Right lobe of liver (tissue), 6 donors: Measurements from ENCODE around the gene STAP2. TPM values are rescaled to one million over a fixed set of nuclear protein-coding genes. Genes with fewer than 3 reads are reported as not detected.

Experiments
- ATAC-seq, 4 donors: fragments of 200-7000 bp; cut with Tn5 transposase; one replicate each; pipeline ENCODE4 v1.9.1; 2020; ENCODE audit warnings: mild to moderate bottlenecking in 4 of 4, moderate library complexity in 4 of 4
- DNase-seq, 3 donors: peaks; one replicate each; pipeline ENCODE4 v3.0.0-alpha.2; 2020
- H3K27ac ChIP-seq, 3 donors: fragments of 200-600 bp; one replicate each; pipeline ENCODE4 v1.8.0; 2022
- H3K27me3 ChIP-seq, 2 donors: fragments of 200-600 bp; one replicate each; pipeline ENCODE4 v1.8.0; 2022
- H3K36me3 ChIP-seq, 4 donors: fragments of 200-600 bp; sonication (generic) in 1 of 4; one replicate each; pipeline versions ENCODE4 v1.5.1 to v1.8.0; 2017 to 2022; ENCODE audit warnings: control low read depth in 1 of 4
- H3K4me1 ChIP-seq, 4 donors: fragments of 200-600 bp; sonication (generic) in 1 of 4; one replicate each; pipeline versions ENCODE4 v1.5.1 to v1.8.0; 2017 to 2022; ENCODE audit warnings: control low read depth in 1 of 4
- H3K4me3 ChIP-seq, 3 donors: fragments of 200-600 bp; one replicate each; pipeline ENCODE4 v1.8.0; 2022
- H3K9me3 ChIP-seq, 4 donors: fragments of 200-600 bp; sonication (generic) in 1 of 4; one replicate each; pipeline versions ENCODE4 v1.5.1 to v1.8.0; 2017 to 2022; ENCODE audit warnings: control low read depth in 1 of 4
- POLR2A ChIP-seq: fragments of 450-650 bp; IDR thresholded peaks from one replicate; pipeline ENCODE4 v1.6.1; 2017; ENCODE audit warnings: antibody characterized with exemption, mild to moderate bottlenecking
- WGBS: methylation state at CpG from one replicate; pipeline ENCODE4 v1.1.6; 2018; ENCODE audit warnings: low coverage, low lambda C conversion rate; ENCODE audit not compliant: insufficient coverage; ENCODE audit errors: missing lambda C conversion rate; 5-methylcytosine and 5-hydroxymethylcytosine counted together
- intact Hi-C, 2 donors: fragments of 100-400 bp; cut with DNase I; formaldehyde crosslinking; loops; one replicate each; pipeline versions ENCODE4 v1.11.2 to v1.14.1; 2022
- total RNA-seq, 6 experiments: library from RNA; depleted of rRNA in 2 of 6; stranded (reverse); fragments of >200 nt in 2 of 6; fragmentation: NEBNext Ultra II Directional in 3 of 6; extraction: Animal tissue kit (Norgen Biotek cat#: 25700) in 3 of 6; gene quantifications; one replicate each; pipeline versions ENCODE4 v1.1.0 to v1.2.4, GENCODE V29; 2016 to 2023
- TF ChIP-seq, protein P1 (sequence below), 4 donors: fragments of 200-600 bp in 3 of 4; fragments of 450-650 bp in 1 of 4; IDR thresholded peaks; one replicate each; pipeline versions ENCODE4 v1.5.1 to v1.8.0; 2016 to 2022; ENCODE audit warnings: antibody characterized with exemption in 4 of 4, mild to moderate bottlenecking in 2 of 4
- donor health status: DM: no; HTN: yes; CAD: no.
- donor health status: DM: no; HTN: no; CAD: no.
- donor health status: DM: no; HTN: no; CAD: no.
- donor health status: DM: no; HTN: yes; CAD: no.
- donor health status: DM: no; HTN: yes; CAD: no.

STAP2 gene
- total RNA-seq, 6 experiments from 2014 or later = 21.4 to 51.5 (median 43.0) TPM

DNA sequence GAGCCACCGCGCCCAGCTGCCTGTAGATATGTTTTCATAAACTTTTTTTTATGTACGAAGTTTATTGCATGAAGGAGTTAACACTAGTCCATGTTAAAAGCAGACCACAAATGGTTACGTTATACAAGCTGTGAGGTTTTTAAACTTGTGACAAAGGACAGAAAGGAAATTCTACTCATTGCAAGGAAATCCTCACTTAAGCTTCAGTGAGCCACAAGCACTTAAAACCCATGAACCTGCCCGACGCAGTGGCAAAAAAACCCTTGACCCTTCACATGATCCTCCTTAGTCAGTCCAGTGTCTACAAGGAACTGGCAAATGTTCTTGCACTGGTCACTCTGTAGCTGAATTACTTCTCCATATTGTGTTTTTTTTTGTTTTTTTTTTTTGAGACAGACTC lies 8.9 kb upstream of the STAP2 start:
- DNase-seq = no peak
- 68% methylated on average over 6 of the region's 6 CpGs for WGBS
- no peak for TF ChIP-seq POLR2A
- TF ChIP-seq, protein P1, sequence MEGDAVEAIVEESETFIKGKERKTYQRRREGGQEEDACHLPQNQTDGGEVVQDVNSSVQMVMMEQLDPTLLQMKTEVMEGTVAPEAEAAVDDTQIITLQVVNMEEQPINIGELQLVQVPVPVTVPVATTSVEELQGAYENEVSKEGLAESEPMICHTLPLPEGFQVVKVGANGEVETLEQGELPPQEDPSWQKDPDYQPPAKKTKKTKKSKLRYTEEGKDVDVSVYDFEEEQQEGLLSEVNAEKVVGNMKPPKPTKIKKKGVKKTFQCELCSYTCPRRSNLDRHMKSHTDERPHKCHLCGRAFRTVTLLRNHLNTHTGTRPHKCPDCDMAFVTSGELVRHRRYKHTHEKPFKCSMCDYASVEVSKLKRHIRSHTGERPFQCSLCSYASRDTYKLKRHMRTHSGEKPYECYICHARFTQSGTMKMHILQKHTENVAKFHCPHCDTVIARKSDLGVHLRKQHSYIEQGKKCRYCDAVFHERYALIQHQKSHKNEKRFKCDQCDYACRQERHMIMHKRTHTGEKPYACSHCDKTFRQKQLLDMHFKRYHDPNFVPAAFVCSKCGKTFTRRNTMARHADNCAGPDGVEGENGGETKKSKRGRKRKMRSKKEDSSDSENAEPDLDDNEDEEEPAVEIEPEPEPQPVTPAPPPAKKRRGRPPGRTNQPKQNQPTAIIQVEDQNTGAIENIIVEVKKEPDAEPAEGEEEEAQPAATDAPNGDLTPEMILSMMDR (IDR thresholded peaks at IDR 0.05) = no peak
- no peak overlapping the region for H3K4me3 ChIP-seq
- ATAC-seq = no peak
- no peaks in the 10 kb centered on the region for H3K9me3 ChIP-seq
- H3K27ac ChIP-seq = no peak overlapping the region
- intact Hi-C loops = no loop called here
- no peaks in the 10 kb centered on the region for H3K27me3 ChIP-seq
- H3K4me1 ChIP-seq = peaks cover 0 to 19% (median 5%) of the 10 kb centered on the region in 4 donors
- H3K36me3 ChIP-seq = no peaks in the 10 kb centered on the region

DNA sequence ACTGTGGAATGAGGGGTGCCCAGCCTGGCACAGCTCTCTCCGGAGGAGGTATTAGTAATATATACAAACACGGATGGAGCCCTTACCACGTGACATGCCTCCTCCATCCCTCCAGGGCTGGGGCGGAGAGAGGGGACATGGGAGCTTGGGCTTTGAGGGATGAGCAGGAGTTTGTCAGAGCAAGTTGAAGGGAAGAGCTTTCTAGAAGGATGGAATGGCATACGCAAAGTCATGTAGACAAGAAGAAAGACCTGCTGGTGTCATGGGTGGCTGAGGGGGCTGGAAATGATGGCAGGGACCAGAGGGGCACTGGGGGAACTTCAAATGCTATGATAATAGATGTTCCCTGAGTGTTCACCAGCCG lies 7.4 kb upstream of the STAP2 start:
- intact Hi-C loops = no loop called here
- no peak for DNase-seq
- H3K4me1 ChIP-seq = peaks cover 0 to 34% (median 14%) of the 10 kb centered on the region in 4 donors
- no peak for ATAC-seq
- peak overlapping the region in 1 of 3 donors; percentile 45 for H3K27ac ChIP-seq
- H3K36me3 ChIP-seq = no peaks in the 10 kb centered on the region
- WGBS = 60% methylated on average over 5 of the region's 6 CpGs
- no peaks in the 10 kb centered on the region for H3K27me3 ChIP-seq
- no peaks in the 10 kb centered on the region for H3K9me3 ChIP-seq
- H3K4me3 ChIP-seq = no peak overlapping the region
- TF ChIP-seq POLR2A = no peak
- TF ChIP-seq, protein P1 (IDR thresholded peaks at IDR 0.05) = no peak

DNA sequence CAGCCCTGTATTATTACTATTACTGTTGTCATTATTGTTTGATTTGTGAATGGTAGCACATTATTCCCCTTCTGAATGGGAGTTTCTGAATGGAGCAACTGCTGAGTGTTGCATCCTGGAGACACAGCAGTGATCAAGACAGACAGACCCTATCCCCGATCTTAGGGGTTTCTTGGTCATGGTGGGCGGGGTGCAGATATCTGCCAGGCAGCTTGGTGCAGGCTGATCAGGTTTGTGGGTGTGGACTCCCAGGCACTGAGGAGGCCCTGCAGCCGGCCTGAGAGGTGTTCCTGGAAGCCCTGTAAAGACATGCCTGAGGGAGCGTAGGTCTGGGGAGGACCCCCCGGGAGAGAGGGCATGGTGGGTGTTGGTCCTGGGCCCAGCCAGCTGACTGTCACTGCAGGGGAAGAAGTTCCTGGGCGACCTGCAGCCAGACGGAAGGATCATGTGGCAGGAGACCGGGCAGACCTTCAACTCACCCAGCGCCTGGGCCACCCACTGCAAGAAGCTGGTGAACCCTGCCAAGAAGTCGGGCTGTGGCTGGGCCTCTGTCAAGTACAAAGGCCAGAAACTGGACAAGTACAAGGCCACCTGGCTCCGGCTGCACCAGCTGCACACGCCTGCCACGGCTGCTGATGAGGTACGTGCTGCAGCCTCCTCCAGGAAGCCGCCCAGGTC lies 6.9 kb upstream of the STAP2 start:
- Histone ChIP-seq H3K27ac (peak overlapping the region in 1 of 3 donors; percentile 45), H3K4me1 (peaks cover 0 to 38% (median 15%) of the 10 kb centered on the region in 4 donors), H3K9me3 (no peaks in the 10 kb centered on the region), H3K4me3 (peak overlapping the region in 1 of 3 donors; percentile 3), H3K36me3 (no peaks in the 10 kb centered on the region), H3K27me3 (no peaks in the 10 kb centered on the region)
- peak; percentile 71 to 91 (median 90) for DNase-seq
- 80% methylated on average over 1 of the region's 15 CpGs for WGBS
- peak; percentile 0 to 25 (median 8) for ATAC-seq
- intact Hi-C loops = no loop called here
- TF ChIP-seq, protein P1 (IDR thresholded peaks at IDR 0.05) = no peak
- TF ChIP-seq POLR2A = no peak

DNA sequence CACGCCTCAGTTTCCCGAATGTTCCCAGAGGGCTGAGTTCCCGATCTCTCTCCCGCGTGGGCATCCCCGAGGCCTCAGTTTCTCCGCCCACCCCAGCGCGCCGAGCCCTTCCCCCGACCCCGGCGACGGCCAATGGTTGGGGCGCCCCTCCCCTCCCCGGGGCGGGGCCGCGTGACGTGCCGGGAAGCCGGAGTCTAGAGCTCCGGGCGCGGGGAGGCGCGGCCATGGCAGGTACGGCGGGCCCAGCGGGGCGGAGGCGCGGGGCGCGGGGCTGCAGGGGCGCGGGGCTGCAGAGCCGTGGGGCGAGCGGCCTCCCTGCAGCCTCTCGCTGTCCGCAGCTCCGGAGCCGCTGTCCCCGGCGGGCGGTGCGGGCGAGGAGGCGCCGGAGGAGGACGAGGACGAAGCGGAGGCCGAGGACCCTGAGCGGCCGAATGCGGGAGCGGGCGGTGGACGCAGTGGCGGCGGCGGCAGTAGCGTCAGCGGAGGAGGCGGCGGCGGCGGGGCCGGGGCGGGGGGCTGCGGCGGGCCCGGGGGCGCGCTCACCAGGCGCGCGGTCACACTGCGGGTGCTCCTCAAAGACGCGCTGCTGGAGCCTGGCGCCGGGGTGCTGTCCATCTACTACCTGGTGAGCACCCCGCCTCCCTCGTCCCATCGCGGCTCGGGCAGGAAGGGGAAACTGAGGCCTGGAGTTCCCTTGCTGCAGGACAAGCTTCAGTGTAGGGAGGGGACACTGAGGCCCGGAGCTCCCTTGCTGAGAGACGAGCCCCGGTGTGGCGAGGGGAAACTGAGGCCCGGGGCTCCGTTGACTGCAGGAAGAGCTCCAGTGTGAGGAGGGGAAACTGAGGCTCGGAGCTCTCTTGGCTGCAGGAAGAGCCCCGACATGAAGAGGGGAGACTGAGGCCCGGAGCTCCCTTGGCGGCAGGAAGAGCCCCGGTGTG lies 5.0 kb upstream of the STAP2 start, which contains the start of gene MPND:
Gene MPND (plus strand): TSS at position 193 of the 938 bp plus-strand sequence. CDS start 32 bp downstream, at position 225.
- 9% methylated on average over 18 of the region's 101 CpGs for WGBS
- peak; percentile 96 for DNase-seq
- intact Hi-C loops = no loop called here

More for the DNA sequence above, 5.0 kb upstream of the STAP2 start, which contains the start of gene MPND:
- Histone ChIP-seq H3K27me3 (no peaks in the 10 kb centered on the region), H3K9me3 (no peaks in the 10 kb centered on the region), H3K27ac (peak within 1 kb of the TSS; percentile 84 to 89 (median 88)), H3K4me3 (peak within 1 kb of the TSS; percentile 45 to 68 (median 59)), H3K36me3 (no peaks in the 10 kb centered on the region), H3K4me1 (peaks cover 0 to 52% (median 17%) of the 10 kb centered on the region in 4 donors)
- peak; percentile 67 to 78 (median 70) for ATAC-seq
- TF ChIP-seq, protein P1 (IDR thresholded peaks at IDR 0.05) = no peak
- peak; percentile 75 for TF ChIP-seq POLR2A
